Measurements from ENCODE around the gene C2orf49. TPM values are rescaled to one million over a fixed set of nuclear protein-coding genes. Genes with fewer than 3 reads are reported as not detected.

Gene C2orf49
- total and polyA plus RNA-seq, 2 of the 8 experiments (the other 6 are each of a cell fraction or from before 2014, with no cell fraction given): 5.6 to 19.9 TPM

- Histone ChIP-seq H4K5ac (ENCODE audit: insufficient read length, low read depth, low read length) (no peak overlapping the region), H3K79me1 (ENCODE audit: low read depth, low read length) (no peaks in the 10 kb centered on the region), H3K36me3 (ENCODE audit: control insufficient read depth in 2 of 4, insufficient read depth in 4 of 4, low read length in 3 of 4) (peaks cover 2 to 34% (median 17%) of the 10 kb centered on the region in 4 experiments; a peak in 7 of 8 replicates), H4K8ac (ENCODE audit: extremely low read depth, insufficient read depth, low read length) (no peak overlapping the region), H3K9ac (replicated peaks in 1 of 4; ENCODE audit: extremely low read depth in 1 of 4, low read depth in 3 of 4, low read length in 3 of 4) (no peak overlapping the region), H2BK20ac (ENCODE audit: low read length) (no peak overlapping the region), H2AFZ (ENCODE audit: low read length) (no peak overlapping the region), H3K79me2 (ENCODE audit: control insufficient read depth in 1 of 2, insufficient read depth in 2 of 2, low read length in 2 of 2) (no peaks in the 10 kb centered on the region), H3K23ac (ENCODE audit: insufficient read length) (no peak overlapping the region), H3K56ac (replicated peaks; ENCODE audit: insufficient read length, low read depth, low read length) (no peak overlapping the region), H2BK5ac (ENCODE audit: low read depth, low read length) (no peak overlapping the region), H3K14ac (ENCODE audit: insufficient read length) (no peak overlapping the region), H3K23me2 (ENCODE audit: low read depth, low read length) (no peaks in the 10 kb centered on the region), H3K4me1 (replicated peaks in 1 of 4; ENCODE audit: control insufficient read depth in 3 of 4, insufficient read depth in 4 of 4, low read length in 3 of 4) (no peaks in the 10 kb centered on the region), H3K4me2 (ENCODE audit: insufficient read depth in 1 of 2, low read depth in 2 of 2, low read length in 2 of 2) (no peak overlapping the region), H4K91ac (replicated peaks; ENCODE audit: insufficient read length, low read length) (no peak overlapping the region), H4K20me1 (replicated peaks in 1 of 2; ENCODE audit: control insufficient read depth in 1 of 2, insufficient read depth in 2 of 2, low read length in 2 of 2) (peaks cover 0 to 2% of the 10 kb centered on the region in 2 experiments), H3K4me3 (ENCODE audit: extremely low read depth in 1 of 4, insufficient read depth in 2 of 4, low read depth in 3 of 4, low read length in 4 of 4) (no peak overlapping the region), H3K4ac (replicated peaks; ENCODE audit: insufficient read length, low read depth, low read length) (no peak overlapping the region), H3K9me3 (ENCODE audit: insufficient read depth in 2 of 2, low read depth in 1 of 2, low read length in 1 of 2) (no peaks in the 10 kb centered on the region), H2BK12ac (ENCODE audit: low read depth, low read length) (no peak overlapping the region), H2BK15ac (ENCODE audit: low read length) (no peak overlapping the region), H2BK120ac (replicated peaks; ENCODE audit: low read depth, low read length) (no peak overlapping the region), H2AK5ac (ENCODE audit: low read depth, low read length) (no peak overlapping the region), H3K27me3 (replicated peaks in 1 of 4; ENCODE audit: control insufficient read depth in 3 of 4, extremely low read depth in 1 of 4, insufficient read depth in 3 of 4, low read length in 3 of 4) (no peaks in the 10 kb centered on the region), H3K18ac (ENCODE audit: extremely low read depth, low read length) (no peak overlapping the region), H3K27ac (ENCODE audit: low read depth, low read length) (no peak overlapping the region)
- 100% methylated on average over 1 of the region's 1 CpG; no CpG with 5 or more reads in 1 of the 2 experiments for WGBS, 2 experiments (ENCODE audit: extremely low coverage in 1 of 2, insufficient coverage in 1 of 2, insufficient read length in 1 of 2, insufficient replicate concordance in 2 of 2, low coverage in 1 of 2, low lambda C conversion rate in 2 of 2, missing lambda C conversion rate in 1 of 2)
- TF ChIP-seq ASH2L (IDR thresholded peaks at IDR 0.05; ENCODE audit: low read length) (no peak), EGR1 (IDR thresholded peaks at IDR 0.05; ENCODE audit: borderline replicate concordance, low read depth, low read length) (no peak), RAD21 (IDR thresholded peaks at IDR 0.05 in 1 of 2, conservative IDR thresholded peaks at IDR 0.05 in 1 of 2; ENCODE audit: low read depth in 2 of 2, low read length in 2 of 2) (no peak)
- POLR2A ChIA-PET (ENCODE audit: partially characterized antibody): interaction anchor here (1.2 to 2.6 kb wide), 2 partner anchors 11 to 20 kb away, joined by 3 to 11 read pairs; partner anchors contain the start of gene C2orf49
- CTCF ChIA-PET (ENCODE audit: partially characterized antibody): interaction anchor here (0.9 to 1.9 kb wide), 4 partner anchors 12 to 165 kb away, joined by 3 to 7 read pairs (median 4); no protein-coding TSS in a partner anchor
- FAIRE-seq (no peak), DNase-seq (ENCODE audit: low read depth in 1 of 2, low spot score in 2 of 2) (no peak)
Measured at GRCh38 chr2:105357122-105357521, 19.8 kb downstream of the C2orf49 start.

Measured in H1 (cell line).